Loucy (cell line): ENCODE results near the gene ARL8B.

Source experiments
- H2AFZ ChIP-seq: fragments of 200-600 bp; sonication (generic); 2 replicates; pipeline ENCODE4 v1.6.0; 2016; ENCODE audit warnings: antibody characterized with exemption, mild to moderate bottlenecking, low read length, moderate library complexity
- H3F3A ChIP-seq: fragments of 200-600 bp; 2 replicates; pipeline ENCODE4 v1.6.0; 2016; ENCODE audit warnings: antibody characterized with exemption, low read depth, mild to moderate bottlenecking
- H3K27me3 ChIP-seq: fragments of 200-600 bp; sonication (generic); 2 replicates; pipeline ENCODE4 v1.6.1; 2014; ENCODE audit warnings: low read length, mild to moderate bottlenecking; ENCODE audit not compliant: insufficient read depth, poor library complexity, severe bottlenecking
- H3K36me3 ChIP-seq: fragments of 200-600 bp; sonication (generic); 2 replicates; pipeline ENCODE4 v1.6.1; 2016; ENCODE audit warnings: low read length; ENCODE audit not compliant: insufficient read depth
- H3K4me1 ChIP-seq: fragments of 200-600 bp; sonication (generic); 2 replicates; pipeline ENCODE4 v1.5.1; 2014; ENCODE audit warnings: low read length, mild to moderate bottlenecking; ENCODE audit not compliant: insufficient read depth, poor library complexity, severe bottlenecking
- H3K4me2 ChIP-seq: fragments of 200-600 bp; sonication (generic); 2 replicates; pipeline ENCODE4 v1.6.0; 2014; ENCODE audit warnings: antibody characterized with exemption, low read length, low read depth, mild to moderate bottlenecking; ENCODE audit not compliant: poor library complexity, severe bottlenecking
- H3K4me3 ChIP-seq: fragments of 200-600 bp; sonication (generic); 2 replicates; pipeline ENCODE4 v1.5.1; 2014; ENCODE audit warnings: low read length, mild to moderate bottlenecking, mixed read lengths; ENCODE audit not compliant: poor library complexity, severe bottlenecking
- H3K79me2 ChIP-seq: fragments of 200-600 bp; sonication (generic); 2 replicates; pipeline ENCODE4 v1.6.1; 2014; ENCODE audit warnings: low read length; ENCODE audit not compliant: insufficient read depth
- H3K9ac ChIP-seq: fragments of 200-600 bp; sonication (generic); 2 replicates; pipeline ENCODE4 v1.6.0; 2014; ENCODE audit warnings: mild to moderate bottlenecking, low read depth, low read length, moderate library complexity; ENCODE audit not compliant: poor library complexity, severe bottlenecking
- H3K9me2 ChIP-seq: fragments of 200-600 bp; sonication (generic); replicated peaks from 2 replicates; pipeline ENCODE4 v1.6.1; 2016; ENCODE audit warnings: low read depth, low read length, mixed read lengths
- H3K9me3 ChIP-seq: fragments of 200-600 bp; sonication (generic); 2 replicates; pipeline ENCODE4 v1.6.1; 2014; ENCODE audit warnings: mild to moderate bottlenecking, antibody characterized with exemption, low read length, low read depth; ENCODE audit not compliant: insufficient read depth
- H4K20me1 ChIP-seq: fragments of 200-600 bp; sonication (generic); 2 replicates; pipeline ENCODE4 v1.6.0; 2014; ENCODE audit warnings: antibody characterized with exemption, low read length, mild to moderate bottlenecking; ENCODE audit not compliant: insufficient read depth, poor library complexity, severe bottlenecking
- EZH2phosphoT487 ChIP-seq: fragments of 200-600 bp; IDR thresholded peaks from 2 replicates; pipeline ENCODE4 v1.6.1; 2018; ENCODE audit warnings: antibody characterized with exemption, mild to moderate bottlenecking, moderate library complexity, borderline replicate concordance
- TF ChIP-seq, protein P1 (sequence below): fragments of 200-600 bp; sonication (generic); conservative IDR thresholded peaks from 2 replicates; pipeline ENCODE4 v1.5.1; 2014; ENCODE audit warnings: mild to moderate bottlenecking, antibody characterized with exemption, low read length

Gene ARL8B

DNA sequence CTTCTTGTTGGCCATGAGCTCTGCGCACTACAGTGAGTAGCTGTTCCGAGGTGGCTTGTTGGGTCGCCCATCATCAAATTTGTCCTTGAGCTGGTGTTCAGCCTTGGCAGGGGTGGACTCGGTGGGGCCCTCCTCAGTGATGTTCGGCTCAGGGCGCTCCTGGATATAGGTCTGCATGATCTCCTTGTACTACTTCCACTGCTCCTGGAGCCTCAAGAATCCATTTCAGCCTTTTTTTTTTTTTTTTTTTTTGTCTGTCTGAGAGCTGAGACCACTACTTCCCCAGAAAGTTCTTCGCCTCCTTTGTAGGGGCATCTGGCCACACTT, 39.3 kb upstream of the ARL8B start:
- Histone ChIP-seq H3F3A (no peaks in the 10 kb centered on the region), H3K4me3 (no peak overlapping the region), H4K20me1 (no peaks in the 10 kb centered on the region), H3K9me3 (no peaks in the 10 kb centered on the region), H3K79me2 (no peaks in the 10 kb centered on the region), H3K9ac (no peak overlapping the region), H3K9me2 (no peaks in the 10 kb centered on the region), H2AFZ (no peak overlapping the region), H3K4me1 (no peaks in the 10 kb centered on the region), H3K4me2 (no peak overlapping the region), H3K36me3 (no peaks in the 10 kb centered on the region), H3K27me3 (no peaks in the 10 kb centered on the region)
- TF ChIP-seq, protein P1, sequence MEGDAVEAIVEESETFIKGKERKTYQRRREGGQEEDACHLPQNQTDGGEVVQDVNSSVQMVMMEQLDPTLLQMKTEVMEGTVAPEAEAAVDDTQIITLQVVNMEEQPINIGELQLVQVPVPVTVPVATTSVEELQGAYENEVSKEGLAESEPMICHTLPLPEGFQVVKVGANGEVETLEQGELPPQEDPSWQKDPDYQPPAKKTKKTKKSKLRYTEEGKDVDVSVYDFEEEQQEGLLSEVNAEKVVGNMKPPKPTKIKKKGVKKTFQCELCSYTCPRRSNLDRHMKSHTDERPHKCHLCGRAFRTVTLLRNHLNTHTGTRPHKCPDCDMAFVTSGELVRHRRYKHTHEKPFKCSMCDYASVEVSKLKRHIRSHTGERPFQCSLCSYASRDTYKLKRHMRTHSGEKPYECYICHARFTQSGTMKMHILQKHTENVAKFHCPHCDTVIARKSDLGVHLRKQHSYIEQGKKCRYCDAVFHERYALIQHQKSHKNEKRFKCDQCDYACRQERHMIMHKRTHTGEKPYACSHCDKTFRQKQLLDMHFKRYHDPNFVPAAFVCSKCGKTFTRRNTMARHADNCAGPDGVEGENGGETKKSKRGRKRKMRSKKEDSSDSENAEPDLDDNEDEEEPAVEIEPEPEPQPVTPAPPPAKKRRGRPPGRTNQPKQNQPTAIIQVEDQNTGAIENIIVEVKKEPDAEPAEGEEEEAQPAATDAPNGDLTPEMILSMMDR: no peak
- TF ChIP-seq EZH2phosphoT487: no peak

DNA sequence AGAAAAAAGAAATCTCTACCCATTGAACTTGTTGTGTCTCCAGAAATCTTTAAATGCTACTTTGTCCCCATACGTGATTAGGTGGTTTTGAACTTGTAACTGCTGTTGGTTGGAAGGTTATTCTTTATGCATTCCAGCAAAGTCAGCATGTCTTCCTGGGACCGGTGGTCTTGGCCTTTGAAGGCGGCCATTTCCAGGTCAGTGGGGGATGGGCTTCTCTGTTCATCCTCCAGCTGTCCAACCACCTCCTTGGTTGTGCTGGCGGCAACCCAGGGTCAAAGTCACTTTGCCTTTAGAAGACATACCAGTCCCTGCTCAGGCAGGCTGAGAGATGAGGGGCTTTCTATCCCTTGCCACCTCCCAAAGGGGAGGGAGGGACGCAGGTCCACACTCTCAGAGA, 37.9 kb upstream of the ARL8B start:
- Histone ChIP-seq H3K9me2 (no peaks in the 10 kb centered on the region), H3K4me3 (no peak overlapping the region), H3F3A (no peaks in the 10 kb centered on the region)

GRCh38 chr3:5086708-5087107, 35.4 kb upstream of the ARL8B start:
- Histone ChIP-seq H3K27me3 (no peaks in the 10 kb centered on the region), H3K4me3 (no peak overlapping the region), H3K36me3 (no peaks in the 10 kb centered on the region), H3K9ac (no peak overlapping the region), H3K9me2 (no peaks in the 10 kb centered on the region), H3K4me1 (no peaks in the 10 kb centered on the region), H3K4me2 (no peak overlapping the region), H4K20me1 (no peaks in the 10 kb centered on the region), H3K79me2 (no peaks in the 10 kb centered on the region), H2AFZ (no peak overlapping the region), H3K9me3 (no peaks in the 10 kb centered on the region), H3F3A (no peaks in the 10 kb centered on the region)
- no peak for TF ChIP-seq EZH2phosphoT487
- TF ChIP-seq, protein P1: no peak

More for the DNA sequence above, 37.9 kb upstream of the ARL8B start:
- TF ChIP-seq, protein P1: no peak
- no peak for TF ChIP-seq EZH2phosphoT487
- Histone ChIP-seq H3K36me3 (no peaks in the 10 kb centered on the region), H3K9ac (no peak overlapping the region), H3K9me3 (no peaks in the 10 kb centered on the region), H4K20me1 (no peaks in the 10 kb centered on the region), H3K79me2 (no peaks in the 10 kb centered on the region), H2AFZ (no peak overlapping the region), H3K4me1 (no peaks in the 10 kb centered on the region), H3K27me3 (no peaks in the 10 kb centered on the region), H3K4me2 (no peak overlapping the region)
